GM23338 (cell line): ENCODE results near the gene ALDH2. TPM values are rescaled to one million over a fixed set of nuclear protein-coding genes. Genes with fewer than 3 reads are reported as not detected.

Experiments used
- ATAC-seq: fragments of 200-7000 bp; cut with Tn5 transposase; 3 replicates; pipeline ENCODE4 v1.9.1; 2020
- DNase-seq: peaks from one replicate; pipeline ENCODE4 v3.0.0-alpha.2; 2015; ENCODE audit warnings: low spot score
- H2AFZ ChIP-seq: fragments of 200-600 bp; sonication (generic); 2 replicates; pipeline ENCODE4 v1.8.0; 2016; ENCODE audit warnings: antibody characterized with exemption, mild to moderate bottlenecking, moderate library complexity
- H3F3A ChIP-seq: fragments of 200-600 bp; sonication (generic); replicated peaks from 2 replicates; pipeline ENCODE4 v1.8.0; 2017; ENCODE audit warnings: antibody characterized with exemption, mixed run types, low read depth
- H3K27ac ChIP-seq: fragments of 200-600 bp; sonication (generic); 2 replicates; pipeline ENCODE4 v1.6.1; 2016; ENCODE audit warnings: low read depth
- H3K27me3 ChIP-seq: fragments of 200-600 bp; sonication (generic); 2 replicates; pipeline ENCODE4 v1.8.0; 2016; ENCODE audit warnings: mild to moderate bottlenecking, mixed run types, moderate library complexity; ENCODE audit not compliant: insufficient read depth
- H3K36me3 ChIP-seq: fragments of 200-600 bp; sonication (generic); 2 replicates; pipeline ENCODE4 v1.8.0; 2016; ENCODE audit warnings: mild to moderate bottlenecking; ENCODE audit not compliant: insufficient read depth
- H3K4me1 ChIP-seq: fragments of 200-600 bp; sonication (generic); 2 replicates; pipeline ENCODE4 v1.8.0; 2016; ENCODE audit warnings: mild to moderate bottlenecking, moderate library complexity; ENCODE audit not compliant: insufficient read depth
- H3K4me2 ChIP-seq: fragments of 200-600 bp; sonication (generic); 2 replicates; pipeline ENCODE4 v1.7.1; 2017; ENCODE audit warnings: mixed run types
- H3K4me3 ChIP-seq: fragments of 200-600 bp; sonication (generic); 2 replicates; pipeline ENCODE4 v1.6.1; 2016; ENCODE audit warnings: mixed run types
- H3K79me2 ChIP-seq: fragments of 200-600 bp; sonication (generic); replicated peaks from 2 replicates; pipeline ENCODE4 v1.8.0; 2017; ENCODE audit warnings: mild to moderate bottlenecking; ENCODE audit not compliant: insufficient read depth
- H3K9me2 ChIP-seq: fragments of 200-600 bp; sonication (generic); 2 replicates; pipeline ENCODE4 v1.8.0; 2017; ENCODE audit not compliant: insufficient read depth
- H4K20me1 ChIP-seq: fragments of 200-600 bp; sonication (generic); replicated peaks from 2 replicates; pipeline ENCODE4 v1.8.0; 2017; ENCODE audit warnings: mild to moderate bottlenecking; ENCODE audit not compliant: insufficient read depth
- H3K27ac Mint-ChIP-seq: 2 replicates; pipeline ENCODE4 v1.8.0; 2020; ENCODE audit warnings: inconsistent platforms, mild to moderate bottlenecking, moderate library complexity, mixed read lengths
- H3K27me3 Mint-ChIP-seq: 3 replicates; pipeline ENCODE4 v1.8.0; 2022; ENCODE audit warnings: low read depth, mild to moderate bottlenecking, moderate library complexity, mixed read lengths, inconsistent platforms; ENCODE audit not compliant: insufficient read depth, poor library complexity
- H3K36me3 Mint-ChIP-seq: 3 replicates; pipeline ENCODE4 v1.8.0; 2021; ENCODE audit warnings: low read depth, mild to moderate bottlenecking, inconsistent platforms, moderate library complexity, mixed read lengths
- H3K4me1 Mint-ChIP-seq: 3 replicates; pipeline ENCODE4 v1.8.0; 2020; ENCODE audit warnings: mild to moderate bottlenecking, inconsistent platforms, mixed read lengths
- H3K4me3 Mint-ChIP-seq: 3 replicates; pipeline ENCODE4 v1.8.0; 2021; ENCODE audit warnings: moderate library complexity, mild to moderate bottlenecking, inconsistent platforms, mixed read lengths
- H3K9me3 Mint-ChIP-seq: 3 replicates; pipeline ENCODE4 v1.8.0; 2020; ENCODE audit warnings: moderate library complexity, mild to moderate bottlenecking, inconsistent platforms, mixed read lengths
- CREB1 ChIP-seq: fragments of 250-450 bp; sonication (Bioruptor Pico); IDR thresholded peaks from 2 replicates; pipeline ENCODE4 v1.5.0; 2020; ENCODE audit warnings: low read depth, mild to moderate bottlenecking, moderate library complexity
- NANOG ChIP-seq: IDR thresholded peaks from 2 replicates; pipeline ENCODE4 v1.6.1; 2016; ENCODE audit warnings: antibody characterized with exemption, borderline replicate concordance
- REST ChIP-seq: IDR thresholded peaks from one replicate; pipeline ENCODE4 v1.6.1; 2018; ENCODE audit warnings: antibody characterized with exemption; ENCODE audit not compliant: unreplicated experiment
- STAT1 ChIP-seq: IDR thresholded peaks from one replicate; pipeline ENCODE4 v1.6.1; 2016; ENCODE audit warnings: antibody characterized with exemption; ENCODE audit not compliant: unreplicated experiment
- ZNF331 ChIP-seq: fragments of 250-450 bp; sonication (Bioruptor Pico); IDR thresholded peaks from 2 replicates; pipeline ENCODE4 v1.5.0; 2020; ENCODE audit warnings: low read depth, mild to moderate bottlenecking, moderate library complexity
- polyA plus RNA-seq: library from polyadenylated mRNA; unstranded; fragments of >200 nt; fragmentation: Nextera tagmentation; extraction: Ambion mirVana; gene quantifications from 2 replicates; pipeline ENCODE4 v1.2.1, GENCODE V29; 2016
- total RNA-seq: library from RNA; depleted of rRNA; stranded (reverse); fragments of >200 nt; shearing (Covaris generic); gene quantifications from 2 replicates; pipeline ENCODE4 v1.2.3, GENCODE V29; 2014
- TF ChIP-seq, protein P1 (sequence below): fragments of 250-450 bp; sonication (Bioruptor Pico); IDR thresholded peaks from 2 replicates; pipeline ENCODE4 v1.5.0; 2020; ENCODE audit warnings: mild to moderate bottlenecking, moderate library complexity

The ALDH2 gene
- total and polyA plus RNA-seq, 2 experiments from 2014 or later = 14.9 to 50.5 TPM

DNA sequence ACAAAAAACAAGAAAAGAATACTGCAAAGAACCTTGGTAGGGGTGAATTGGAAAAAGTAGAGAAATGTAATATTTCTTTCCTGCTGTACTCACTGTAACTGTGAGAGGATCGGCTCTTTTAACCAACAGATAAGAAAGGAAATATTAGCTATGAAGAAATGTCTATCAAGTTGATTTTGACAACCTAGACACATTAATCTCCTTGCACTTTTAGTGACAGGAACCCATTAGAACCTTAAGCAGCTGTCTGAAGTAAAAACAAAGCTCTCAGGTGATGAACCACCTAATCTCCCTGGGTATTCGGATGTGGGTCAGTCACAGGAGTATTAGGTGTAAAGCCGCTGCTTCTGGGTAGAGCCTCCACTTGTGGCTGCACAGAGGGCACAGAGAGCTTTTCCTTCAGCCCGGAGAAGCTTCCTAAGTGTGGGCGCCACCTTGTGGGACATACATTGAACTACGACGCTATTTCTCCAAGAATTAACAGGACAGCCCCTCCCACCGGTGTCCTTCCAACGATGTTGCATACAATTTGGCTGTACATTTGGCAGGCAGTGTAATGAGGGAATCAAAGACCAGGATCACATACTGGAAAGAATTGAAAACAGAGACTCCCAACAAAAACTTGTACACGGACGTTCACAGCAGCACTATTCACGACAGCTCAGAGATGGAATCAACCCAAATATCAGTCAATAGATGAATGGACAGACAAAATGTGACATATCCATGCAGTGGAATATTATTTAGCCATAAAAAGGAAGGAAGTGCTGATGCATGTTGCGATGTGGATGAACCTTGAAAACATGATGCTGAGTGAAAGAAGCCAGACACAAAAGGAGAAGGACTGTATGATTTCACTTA lies 46.4 kb downstream of the ALDH2 start (continued):
- TF ChIP-seq, protein P1, sequence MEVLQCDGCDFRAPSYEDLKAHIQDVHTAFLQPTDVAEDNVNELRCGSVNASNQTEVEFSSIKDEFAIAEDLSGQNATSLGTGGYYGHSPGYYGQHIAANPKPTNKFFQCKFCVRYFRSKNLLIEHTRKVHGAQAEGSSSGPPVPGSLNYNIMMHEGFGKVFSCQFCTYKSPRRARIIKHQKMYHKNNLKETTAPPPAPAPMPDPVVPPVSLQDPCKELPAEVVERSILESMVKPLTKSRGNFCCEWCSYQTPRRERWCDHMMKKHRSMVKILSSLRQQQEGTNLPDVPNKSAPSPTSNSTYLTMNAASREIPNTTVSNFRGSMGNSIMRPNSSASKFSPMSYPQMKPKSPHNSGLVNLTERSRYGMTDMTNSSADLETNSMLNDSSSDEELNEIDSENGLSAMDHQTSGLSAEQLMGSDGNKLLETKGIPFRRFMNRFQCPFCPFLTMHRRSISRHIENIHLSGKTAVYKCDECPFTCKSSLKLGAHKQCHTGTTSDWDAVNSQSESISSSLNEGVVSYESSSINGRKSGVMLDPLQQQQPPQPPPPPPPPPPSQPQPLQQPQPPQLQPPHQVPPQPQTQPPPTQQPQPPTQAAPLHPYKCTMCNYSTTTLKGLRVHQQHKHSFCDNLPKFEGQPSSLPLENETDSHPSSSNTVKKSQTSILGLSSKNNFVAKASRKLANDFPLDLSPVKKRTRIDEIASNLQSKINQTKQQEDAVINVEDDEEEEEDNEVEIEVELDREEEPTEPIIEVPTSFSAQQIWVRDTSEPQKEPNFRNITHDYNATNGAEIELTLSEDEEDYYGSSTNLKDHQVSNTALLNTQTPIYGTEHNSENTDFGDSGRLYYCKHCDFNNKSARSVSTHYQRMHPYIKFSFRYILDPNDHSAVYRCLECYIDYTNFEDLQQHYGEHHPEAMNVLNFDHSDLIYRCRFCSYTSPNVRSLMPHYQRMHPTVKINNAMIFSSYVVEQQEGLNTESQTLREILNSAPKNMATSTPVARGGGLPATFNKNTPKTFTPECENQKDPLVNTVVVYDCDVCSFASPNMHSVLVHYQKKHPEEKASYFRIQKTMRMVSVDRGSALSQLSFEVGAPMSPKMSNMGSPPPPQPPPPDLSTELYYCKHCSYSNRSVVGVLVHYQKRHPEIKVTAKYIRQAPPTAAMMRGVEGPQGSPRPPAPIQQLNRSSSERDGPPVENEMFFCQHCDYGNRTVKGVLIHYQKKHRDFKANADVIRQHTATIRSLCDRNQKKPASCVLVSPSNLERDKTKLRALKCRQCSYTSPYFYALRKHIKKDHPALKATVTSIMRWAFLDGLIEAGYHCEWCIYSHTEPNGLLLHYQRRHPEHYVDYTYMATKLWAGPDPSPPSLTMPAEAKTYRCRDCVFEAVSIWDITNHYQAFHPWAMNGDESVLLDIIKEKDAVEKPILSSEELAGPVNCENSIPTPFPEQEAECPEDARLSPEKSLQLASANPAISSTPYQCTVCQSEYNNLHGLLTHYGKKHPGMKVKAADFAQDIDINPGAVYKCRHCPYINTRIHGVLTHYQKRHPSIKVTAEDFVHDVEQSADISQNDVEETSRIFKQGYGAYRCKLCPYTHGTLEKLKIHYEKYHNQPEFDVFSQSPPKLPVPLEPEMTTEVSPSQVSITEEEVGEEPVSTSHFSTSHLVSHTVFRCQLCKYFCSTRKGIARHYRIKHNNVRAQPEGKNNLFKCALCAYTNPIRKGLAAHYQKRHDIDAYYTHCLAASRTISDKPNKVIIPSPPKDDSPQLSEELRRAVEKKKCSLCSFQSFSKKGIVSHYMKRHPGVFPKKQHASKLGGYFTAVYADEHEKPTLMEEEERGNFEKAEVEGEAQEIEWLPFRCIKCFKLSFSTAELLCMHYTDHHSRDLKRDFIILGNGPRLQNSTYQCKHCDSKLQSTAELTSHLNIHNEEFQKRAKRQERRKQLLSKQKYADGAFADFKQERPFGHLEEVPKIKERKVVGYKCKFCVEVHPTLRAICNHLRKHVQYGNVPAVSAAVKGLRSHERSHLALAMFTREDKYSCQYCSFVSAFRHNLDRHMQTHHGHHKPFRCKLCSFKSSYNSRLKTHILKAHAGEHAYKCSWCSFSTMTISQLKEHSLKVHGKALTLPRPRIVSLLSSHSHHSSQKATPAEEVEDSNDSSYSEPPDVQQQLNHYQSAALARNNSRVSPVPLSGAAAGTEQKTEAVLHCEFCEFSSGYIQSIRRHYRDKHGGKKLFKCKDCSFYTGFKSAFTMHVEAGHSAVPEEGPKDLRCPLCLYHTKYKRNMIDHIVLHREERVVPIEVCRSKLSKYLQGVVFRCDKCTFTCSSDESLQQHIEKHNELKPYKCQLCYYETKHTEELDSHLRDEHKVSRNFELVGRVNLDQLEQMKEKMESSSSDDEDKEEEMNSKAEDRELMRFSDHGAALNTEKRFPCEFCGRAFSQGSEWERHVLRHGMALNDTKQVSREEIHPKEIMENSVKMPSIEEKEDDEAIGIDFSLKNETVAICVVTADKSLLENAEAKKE (CRISPR knock-in tag) = no peak

DNA sequence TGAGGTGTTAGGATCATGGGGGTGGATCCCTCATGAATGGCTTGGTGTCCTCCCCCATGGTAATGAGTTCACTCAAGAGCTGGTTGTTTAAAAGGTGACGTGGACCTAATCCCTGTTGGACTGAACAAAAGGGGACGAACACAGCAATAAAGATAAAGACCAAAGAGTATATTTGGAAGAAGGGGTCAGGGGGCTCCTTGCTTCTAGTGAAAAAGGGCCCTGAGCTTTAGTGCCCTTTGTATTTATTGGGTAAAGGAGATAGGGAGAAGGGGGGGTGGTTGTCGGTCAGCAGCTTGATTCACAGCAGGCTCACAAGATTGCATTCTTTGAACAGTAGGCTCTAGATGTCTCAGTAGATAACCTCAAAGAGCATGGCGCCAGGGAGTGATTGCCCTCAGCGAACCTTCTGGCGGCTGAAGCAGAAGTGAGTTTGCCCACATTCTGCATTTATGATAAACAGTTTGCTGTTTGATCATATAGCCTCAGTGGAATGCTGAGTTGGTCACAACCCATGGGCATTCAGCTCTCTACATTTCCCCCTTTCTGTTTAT lies 49.4 kb downstream of the ALDH2 start:
- Histone ChIP-seq H3K4me3 (no peak overlapping the region), H2AFZ (no peak overlapping the region), H4K20me1 (no peaks in the 10 kb centered on the region), H3K79me2 (no peaks in the 10 kb centered on the region), H3K4me2 (no peak overlapping the region), H3F3A (no peaks in the 10 kb centered on the region), H3K27me3 (no peaks in the 10 kb centered on the region), H3K9me2 (no peaks in the 10 kb centered on the region), H3K36me3 (no peaks in the 10 kb centered on the region), H3K4me1 (no peaks in the 10 kb centered on the region), H3K27ac (no peak overlapping the region)
- no peak overlapping the region for H3K27ac Mint-ChIP-seq
- H3K9me3 Mint-ChIP-seq = peaks cover 12% of the 10 kb centered on the region; the same call in 2 of the 3 replicates
- ATAC-seq = no peak
- peaks cover 2% of the 10 kb centered on the region for H3K27me3 Mint-ChIP-seq
- no peak overlapping the region for H3K4me3 Mint-ChIP-seq
- peaks cover 10% of the 10 kb centered on the region; the same call in 2 of the 3 replicates for H3K36me3 Mint-ChIP-seq
- peaks cover 17% of the 10 kb centered on the region for H3K4me1 Mint-ChIP-seq
- DNase-seq = no peak
- TF ChIP-seq CREB1 (CRISPR knock-in tag) (no peak), REST (no peak), ZNF331 (no peak), STAT1 (no peak), NANOG (no peak)
